ENCODE data around the gene FARS2. TPM values are rescaled to one million over a fixed set of nuclear protein-coding genes. Genes with fewer than 3 reads are reported as not detected.

FARS2 gene
- total RNA-seq, 6 donors from 2014 or later = 16.4 to 34.6 (median 19.9) TPM

GRCh38 chr6:5610640-5611039 lies 349.3 kb downstream of the FARS2 start:
- Histone ChIP-seq H3K4me1 (no peaks in the 10 kb centered on the region), H3K27me3 (no peaks in the 10 kb centered on the region), H3K27ac (no peak overlapping the region), H3K36me3 (no peaks in the 10 kb centered on the region), H3K4me3 (no peak overlapping the region), H3K9me3 (no peaks in the 10 kb centered on the region)
- ATAC-seq (ENCODE audit: low FRiP score in 2 of 2) (no peak), DNase-seq (no peak)
- WGBS, 2 donors = 93 to 95% methylated on average over 8 of the region's 8 CpGs
- no peak for TF ChIP-seq CTCF (IDR thresholded peaks at IDR 0.05)
- no peak for TF ChIP-seq EP300 (IDR thresholded peaks at IDR 0.05)
- no peak for TF ChIP-seq POLR2A (IDR thresholded peaks at IDR 0.05)
- TF ChIP-seq POLR2AphosphoS5 (IDR thresholded peaks at IDR 0.05) = no peak

GRCh38 chr6:5617179-5617578 lies 355.9 kb downstream of the FARS2 start:
- TF ChIP-seq EP300 (IDR thresholded peaks at IDR 0.05) (no peak), POLR2AphosphoS5 (IDR thresholded peaks at IDR 0.05) (no peak), POLR2A (IDR thresholded peaks at IDR 0.05) (no peak), CTCF (IDR thresholded peaks at IDR 0.05) (no peak)
- no peak overlapping the region for H3K27ac ChIP-seq
- 90 to 94% methylated on average over 1 of the region's 1 CpG for WGBS, 2 donors
- no peaks in the 10 kb centered on the region for H3K4me1 ChIP-seq
- no peaks in the 10 kb centered on the region for H3K27me3 ChIP-seq
- ATAC-seq (ENCODE audit: low FRiP score in 2 of 2) = no peak
- DNase-seq = no peak
- no peaks in the 10 kb centered on the region for H3K9me3 ChIP-seq
- no peaks in the 10 kb centered on the region for H3K36me3 ChIP-seq
- no peak overlapping the region for H3K4me3 ChIP-seq

GRCh38 chr6:5619249-5619648 lies 357.9 kb downstream of the FARS2 start:
- no peak overlapping the region for H3K27ac ChIP-seq
- WGBS, 2 donors = 61 to 89% methylated on average over 3 of the region's 3 CpGs
- no peaks in the 10 kb centered on the region for H3K9me3 ChIP-seq
- no peak for TF ChIP-seq EP300 (IDR thresholded peaks at IDR 0.05)
- TF ChIP-seq POLR2AphosphoS5 (IDR thresholded peaks at IDR 0.05) = no peak
- no peak for TF ChIP-seq POLR2A (IDR thresholded peaks at IDR 0.05)
- no peak for TF ChIP-seq CTCF (IDR thresholded peaks at IDR 0.05)
- H3K4me3 ChIP-seq = no peak overlapping the region
- H3K27me3 ChIP-seq = no peaks in the 10 kb centered on the region
- H3K4me1 ChIP-seq = no peaks in the 10 kb centered on the region
- ATAC-seq (ENCODE audit: low FRiP score in 2 of 2) = no peak
- no peak for DNase-seq
- H3K36me3 ChIP-seq = no peaks in the 10 kb centered on the region

- H3K4me3 ChIP-seq = no peak overlapping the region
- no peaks in the 10 kb centered on the region for H3K36me3 ChIP-seq
- TF ChIP-seq POLR2AphosphoS5 (IDR thresholded peaks at IDR 0.05) = no peak
- H3K27me3 ChIP-seq = no peaks in the 10 kb centered on the region
- H3K4me1 ChIP-seq = no peaks in the 10 kb centered on the region
- H3K9me3 ChIP-seq = no peaks in the 10 kb centered on the region
- 67 to 76% methylated on average over 10 of the region's 10 CpGs for WGBS, 2 donors
- H3K27ac ChIP-seq = no peak overlapping the region
- ATAC-seq (ENCODE audit: low FRiP score in 2 of 2) (no peak), DNase-seq (no peak)
Measured at GRCh38 chr6:5622276-5623005, 361.1 kb downstream of the FARS2 start.

- Histone ChIP-seq H3K9me3 (no peaks in the 10 kb centered on the region), H3K4me3 (no peak overlapping the region), H3K27ac (no peak overlapping the region), H3K4me1 (no peaks in the 10 kb centered on the region), H3K36me3 (no peaks in the 10 kb centered on the region), H3K27me3 (no peaks in the 10 kb centered on the region)
- TF ChIP-seq POLR2AphosphoS5 (IDR thresholded peaks at IDR 0.05) (no peak), CTCF (IDR thresholded peaks at IDR 0.05) (no peak)
- DNase-seq = no peak
- no peak for ATAC-seq (ENCODE audit: low FRiP score in 2 of 2)
- 91 to 100% methylated on average over 2 of the region's 2 CpGs for WGBS, 2 donors
Measured at GRCh38 chr6:5623769-5624168, 362.5 kb downstream of the FARS2 start.
